Astrocyte (in vitro differentiated cells and primary cell): ENCODE data around the gene GLRA1. TPM values are rescaled to one million over a fixed set of nuclear protein-coding genes. Genes with fewer than 3 reads are reported as not detected.

ENCODE experiments used
- DNase-seq: peaks from one replicate; pipeline ENCODE4 v3.0.0-alpha.2; 2010; ENCODE audit warnings: low read depth
- FAIRE-seq: peaks from 2 replicates; lab custom pipeline; 2011; peaks lifted over from hg19 to GRCh38; lab: Jason Lieb, UNC
- H2AFZ ChIP-seq: 2 replicates; pipeline ENCODE4 v1.6.0; 2012; ENCODE audit warnings: low read depth, low read length, inconsistent platforms
- H3K27ac ChIP-seq: 2 replicates; pipeline ENCODE4 v1.5.1; 2011; ENCODE audit warnings: low read depth, low read length, inconsistent platforms
- H3K27me3 ChIP-seq: 2 replicates; pipeline ENCODE4 v1.6.0; 2011; ENCODE audit warnings: low read length, inconsistent platforms; ENCODE audit not compliant: insufficient read depth
- H3K36me3 ChIP-seq: 2 replicates; pipeline ENCODE4 v1.5.1; 2011; ENCODE audit warnings: low read length, inconsistent platforms; ENCODE audit not compliant: insufficient read depth
- H3K4me1 ChIP-seq: 2 replicates; pipeline ENCODE4 v1.5.1; 2011; ENCODE audit warnings: low read length, inconsistent platforms; ENCODE audit not compliant: insufficient read depth
- H3K4me2 ChIP-seq: 2 replicates; pipeline ENCODE4 v1.6.0; 2012; ENCODE audit warnings: low read length, inconsistent platforms
- H3K4me3 ChIP-seq: 2 replicates; pipeline ENCODE4 v1.5.1; 2011; ENCODE audit warnings: low read depth, mild to moderate bottlenecking, low read length, inconsistent platforms; ENCODE audit not compliant: insufficient read depth
- H3K79me2 ChIP-seq: 2 replicates; pipeline ENCODE4 v1.6.0; 2012; ENCODE audit warnings: mild to moderate bottlenecking, low read length, inconsistent platforms; ENCODE audit not compliant: insufficient read depth
- H3K9ac ChIP-seq: 2 replicates; pipeline ENCODE4 v1.6.0; 2012; ENCODE audit warnings: mild to moderate bottlenecking, low read length, inconsistent platforms
- H3K9me3 ChIP-seq: 2 replicates; pipeline ENCODE4 v1.5.1; 2012; ENCODE audit warnings: low read depth, mild to moderate bottlenecking, low read length, inconsistent platforms; ENCODE audit not compliant: insufficient read depth
- H4K20me1 ChIP-seq: 2 replicates; pipeline ENCODE4 v1.6.0; 2012; ENCODE audit warnings: low read length, inconsistent platforms; ENCODE audit not compliant: insufficient read depth
- H3K27ac Mint-ChIP-seq: one replicate; pipeline ENCODE4 v1.8.0; 2021; ENCODE audit warnings: mild to moderate bottlenecking, mixed read lengths; ENCODE audit not compliant: unreplicated experiment
- H3K27me3 Mint-ChIP-seq: one replicate; pipeline ENCODE4 v1.8.0; 2021; ENCODE audit warnings: low read depth, mixed read lengths; ENCODE audit not compliant: unreplicated experiment
- H3K36me3 Mint-ChIP-seq: one replicate; pipeline ENCODE4 v1.8.0; 2021; ENCODE audit warnings: low read depth, mixed read lengths; ENCODE audit not compliant: unreplicated experiment
- H3K4me1 Mint-ChIP-seq: one replicate; pipeline ENCODE4 v1.8.0; 2021; ENCODE audit warnings: low read depth, mixed read lengths; ENCODE audit not compliant: unreplicated experiment
- H3K4me3 Mint-ChIP-seq: one replicate; pipeline ENCODE4 v1.8.0; 2021; ENCODE audit warnings: mild to moderate bottlenecking, moderate library complexity, mixed read lengths; ENCODE audit not compliant: unreplicated experiment
- H3K9me3 Mint-ChIP-seq: one replicate; pipeline ENCODE4 v1.8.0; 2021; ENCODE audit warnings: mild to moderate bottlenecking, mixed read lengths; ENCODE audit not compliant: unreplicated experiment
- EZH2 ChIP-seq: IDR thresholded peaks from 2 replicates; pipeline ENCODE4 v1.6.1; 2012; ENCODE audit warnings: mild to moderate bottlenecking, low read length, inconsistent platforms; ENCODE audit not compliant: insufficient read depth
- total RNA-seq: library from RNA; stranded (reverse); gene quantifications from 2 replicates; pipeline ENCODE4 v1.2.1, GENCODE V29; 2021
- TF ChIP-seq, protein P1 (sequence below): IDR thresholded peaks from 2 replicates; pipeline ENCODE4 v1.5.1; 2011; ENCODE audit warnings: low read depth, mild to moderate bottlenecking, inconsistent platforms, low read length, moderate library complexity; ENCODE audit not compliant: insufficient read depth

The GLRA1 gene
- total RNA-seq, 1 donor from 2014 or later: not detected

DNA sequence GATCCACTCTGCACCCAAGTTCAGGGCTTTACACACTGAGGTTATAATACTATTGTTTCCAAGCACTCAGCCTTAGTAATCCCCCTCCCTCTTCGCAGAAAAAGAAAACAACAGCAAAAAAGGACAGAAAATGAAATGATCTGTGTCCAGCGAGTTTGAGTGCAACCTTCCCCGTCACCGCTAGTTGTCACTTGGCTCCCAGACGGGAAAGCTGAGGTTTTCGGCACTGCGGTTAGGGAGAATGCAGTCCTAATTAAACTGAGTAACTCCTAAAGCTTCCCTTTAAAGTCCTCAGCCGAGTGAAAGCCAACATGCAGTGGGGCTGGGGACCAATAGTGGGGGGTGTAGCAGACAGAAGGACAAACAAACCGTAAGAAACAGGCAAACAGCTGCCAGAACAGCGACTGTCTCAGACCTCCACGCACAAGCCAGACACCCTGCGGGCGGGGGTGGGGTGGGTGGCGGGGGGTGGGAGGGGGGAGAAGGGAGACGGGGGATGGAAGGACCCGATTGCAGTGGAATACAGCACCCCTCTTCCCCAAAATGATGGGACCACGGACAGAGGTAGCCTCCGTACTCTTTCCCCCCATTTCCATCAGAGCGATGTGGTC lies 680 bp downstream of the GLRA1 start:
- Mint-ChIP-seq H3K27me3 (peaks cover 57% of the 10 kb centered on the region), H3K4me3 (no peak overlapping the region)
- no peak for FAIRE-seq

DNA sequence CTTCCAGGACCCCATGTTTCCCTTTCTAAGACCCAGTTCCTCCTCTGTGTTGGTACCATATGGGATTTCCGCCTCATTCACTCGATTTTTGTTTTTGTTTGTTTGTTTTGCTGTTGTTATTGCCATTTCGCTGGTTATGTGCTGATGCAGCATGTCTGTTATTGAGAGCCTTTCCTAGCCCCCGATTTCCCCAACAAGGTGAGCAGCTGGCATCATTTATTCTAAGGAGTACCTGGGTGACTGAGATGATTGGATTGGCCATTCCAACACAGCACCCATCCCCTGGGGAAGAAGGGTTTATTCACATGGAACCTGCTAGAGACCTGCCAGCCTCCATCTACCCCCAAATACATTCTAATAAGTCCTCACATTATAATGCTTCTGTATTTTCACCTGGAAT lies 2.7 kb downstream of the GLRA1 start:
- peaks cover 12% of the 10 kb centered on the region for H3K27me3 ChIP-seq
- peaks cover 55% of the 10 kb centered on the region for H3K27me3 Mint-ChIP-seq
- no peak overlapping the region for H2AFZ ChIP-seq
- H3K9me3 ChIP-seq: no peaks in the 10 kb centered on the region
- DNase-seq (no peak), FAIRE-seq (no peak)
- no peak overlapping the region for H3K4me3 ChIP-seq
- TF ChIP-seq EZH2: no peak
- TF ChIP-seq, protein P1, sequence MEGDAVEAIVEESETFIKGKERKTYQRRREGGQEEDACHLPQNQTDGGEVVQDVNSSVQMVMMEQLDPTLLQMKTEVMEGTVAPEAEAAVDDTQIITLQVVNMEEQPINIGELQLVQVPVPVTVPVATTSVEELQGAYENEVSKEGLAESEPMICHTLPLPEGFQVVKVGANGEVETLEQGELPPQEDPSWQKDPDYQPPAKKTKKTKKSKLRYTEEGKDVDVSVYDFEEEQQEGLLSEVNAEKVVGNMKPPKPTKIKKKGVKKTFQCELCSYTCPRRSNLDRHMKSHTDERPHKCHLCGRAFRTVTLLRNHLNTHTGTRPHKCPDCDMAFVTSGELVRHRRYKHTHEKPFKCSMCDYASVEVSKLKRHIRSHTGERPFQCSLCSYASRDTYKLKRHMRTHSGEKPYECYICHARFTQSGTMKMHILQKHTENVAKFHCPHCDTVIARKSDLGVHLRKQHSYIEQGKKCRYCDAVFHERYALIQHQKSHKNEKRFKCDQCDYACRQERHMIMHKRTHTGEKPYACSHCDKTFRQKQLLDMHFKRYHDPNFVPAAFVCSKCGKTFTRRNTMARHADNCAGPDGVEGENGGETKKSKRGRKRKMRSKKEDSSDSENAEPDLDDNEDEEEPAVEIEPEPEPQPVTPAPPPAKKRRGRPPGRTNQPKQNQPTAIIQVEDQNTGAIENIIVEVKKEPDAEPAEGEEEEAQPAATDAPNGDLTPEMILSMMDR: no peak
- H3K4me1 ChIP-seq: no peaks in the 10 kb centered on the region
- H4K20me1 ChIP-seq: no peaks in the 10 kb centered on the region
- no peaks in the 10 kb centered on the region for H3K79me2 ChIP-seq
- H3K9ac ChIP-seq: no peak overlapping the region
- no peak overlapping the region for H3K27ac ChIP-seq
- H3K4me2 ChIP-seq: no peak overlapping the region
- no peak overlapping the region for H3K27ac Mint-ChIP-seq
- H3K36me3 Mint-ChIP-seq: no peaks in the 10 kb centered on the region
- H3K9me3 Mint-ChIP-seq: peaks cover 2% of the 10 kb centered on the region
- H3K36me3 ChIP-seq: no peaks in the 10 kb centered on the region
- H3K4me3 Mint-ChIP-seq: no peak overlapping the region
- no peaks in the 10 kb centered on the region for H3K4me1 Mint-ChIP-seq

More for the DNA sequence above, 680 bp downstream of the GLRA1 start:
- no peaks in the 10 kb centered on the region for H3K79me2 ChIP-seq
- H3K9me3 ChIP-seq: no peaks in the 10 kb centered on the region
- H3K36me3 ChIP-seq: no peaks in the 10 kb centered on the region
- no peak overlapping the region for H3K27ac ChIP-seq
- H3K9ac ChIP-seq: no peak overlapping the region
- no peak overlapping the region for H2AFZ ChIP-seq
- no peak for TF ChIP-seq EZH2
- TF ChIP-seq, protein P1: peak; percentile 32
- no peak overlapping the region for H3K4me2 ChIP-seq
- no peaks in the 10 kb centered on the region for H3K4me1 Mint-ChIP-seq
- peaks cover 4% of the 10 kb centered on the region for H3K9me3 Mint-ChIP-seq
- H3K4me3 ChIP-seq: no peak overlapping the region
- peaks cover 6% of the 10 kb centered on the region for H3K27me3 ChIP-seq
- DNase-seq: no peak
- no peaks in the 10 kb centered on the region for H3K36me3 Mint-ChIP-seq
- H3K4me1 ChIP-seq: no peaks in the 10 kb centered on the region
- H3K27ac Mint-ChIP-seq: no peak overlapping the region
- H4K20me1 ChIP-seq: no peaks in the 10 kb centered on the region

DNA sequence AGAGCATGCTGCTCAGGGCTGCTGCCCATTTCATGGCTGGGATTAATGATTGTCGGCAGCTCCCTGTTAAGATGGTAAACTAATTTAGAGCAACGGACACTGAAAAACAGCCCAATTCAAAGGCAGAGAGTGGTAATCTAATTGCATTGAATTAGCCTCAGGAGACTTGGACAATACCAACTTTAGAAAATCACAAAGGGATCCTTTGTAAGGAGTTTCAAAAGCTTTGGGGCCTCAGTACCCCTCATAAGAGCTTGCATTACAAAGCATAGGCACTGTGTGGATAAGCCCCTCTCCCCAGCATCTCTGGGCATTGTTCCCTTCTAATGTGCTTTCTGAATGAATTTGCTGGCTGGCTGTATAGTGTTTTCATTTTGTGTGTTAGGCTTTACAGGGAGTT lies 6.7 kb downstream of the GLRA1 start:
- Histone ChIP-seq H3K9ac (no peak overlapping the region), H3K27ac (no peak overlapping the region), H3K79me2 (no peaks in the 10 kb centered on the region), H3K4me3 (no peak overlapping the region), H3K4me1 (no peaks in the 10 kb centered on the region), H2AFZ (no peak overlapping the region), H3K27me3 (peaks cover 8% of the 10 kb centered on the region), H3K4me2 (no peak overlapping the region), H3K36me3 (no peaks in the 10 kb centered on the region), H3K9me3 (no peaks in the 10 kb centered on the region), H4K20me1 (no peaks in the 10 kb centered on the region)
- Mint-ChIP-seq H3K4me1 (peaks cover 5% of the 10 kb centered on the region), H3K4me3 (no peak overlapping the region), H3K27me3 (peaks cover 35% of the 10 kb centered on the region), H3K27ac (no peak overlapping the region), H3K36me3 (no peaks in the 10 kb centered on the region), H3K9me3 (peaks cover 1% of the 10 kb centered on the region)
- FAIRE-seq (no peak), DNase-seq (no peak)
- TF ChIP-seq, protein P1: no peak
- TF ChIP-seq EZH2: no peak
